DMS53 treated with DMSO at 0.1 percent for 48 hours (cell line): Measurements from ENCODE around the gene GABBR2.

Source experiments
- DNase-seq: peaks from one replicate; lab custom pipeline; 2025; ENCODE audit not compliant: unreplicated experiment; lab: John Stamatoyannopoulos, UW

Gene GABBR2

DNA sequence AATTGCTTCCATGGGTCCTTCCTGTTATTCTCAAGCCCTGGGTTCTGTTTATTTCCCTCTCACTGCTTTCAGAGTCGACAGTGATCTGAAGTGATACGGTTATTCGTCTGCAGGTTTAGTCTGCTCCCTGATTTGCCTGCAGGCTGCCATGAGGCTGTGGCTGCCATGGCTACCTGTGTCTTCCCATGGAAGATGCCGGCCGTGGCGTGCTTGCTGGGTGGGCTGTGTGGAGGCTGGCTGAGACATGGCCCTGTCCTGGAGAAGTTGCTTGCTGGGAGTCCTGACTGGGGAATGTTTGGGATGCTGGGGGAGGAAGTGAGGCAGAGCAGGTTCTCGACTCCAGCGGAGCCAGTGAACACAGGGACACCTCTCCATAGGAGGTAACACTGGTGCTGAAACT is 349.2 kb downstream of the GABBR2 start:
- no peak for DNase-seq

DNA sequence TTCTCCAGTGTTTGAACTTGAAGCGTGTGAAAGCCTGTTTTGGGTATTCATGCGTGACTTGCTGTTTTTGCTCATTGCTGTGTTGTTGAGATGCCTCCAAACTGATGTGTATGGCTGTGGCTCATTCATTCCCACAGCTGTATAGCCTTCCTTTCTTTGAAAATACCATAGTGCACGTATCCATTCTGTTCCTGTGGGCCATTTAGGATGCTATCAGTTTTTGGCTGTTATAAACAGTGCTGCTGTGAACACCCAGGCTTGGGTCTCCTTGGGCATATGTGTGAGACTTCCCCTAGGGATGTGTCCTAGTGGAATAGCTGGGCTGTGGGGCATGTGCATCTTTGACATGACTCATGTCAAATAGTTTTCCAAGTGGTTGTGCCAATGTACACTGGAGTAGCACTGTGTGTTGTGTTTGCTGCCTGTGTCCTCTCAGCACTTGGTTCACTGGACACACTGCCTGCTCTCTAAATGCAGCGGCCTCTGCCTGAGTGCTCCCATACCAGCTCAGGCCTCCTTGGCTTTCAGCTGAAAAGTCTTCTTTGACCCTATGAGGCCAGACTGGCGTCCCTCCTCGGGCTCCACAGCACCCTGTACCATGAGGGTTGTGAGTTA is 350.7 kb downstream of the GABBR2 start:
- DNase-seq, result no peak

DNA sequence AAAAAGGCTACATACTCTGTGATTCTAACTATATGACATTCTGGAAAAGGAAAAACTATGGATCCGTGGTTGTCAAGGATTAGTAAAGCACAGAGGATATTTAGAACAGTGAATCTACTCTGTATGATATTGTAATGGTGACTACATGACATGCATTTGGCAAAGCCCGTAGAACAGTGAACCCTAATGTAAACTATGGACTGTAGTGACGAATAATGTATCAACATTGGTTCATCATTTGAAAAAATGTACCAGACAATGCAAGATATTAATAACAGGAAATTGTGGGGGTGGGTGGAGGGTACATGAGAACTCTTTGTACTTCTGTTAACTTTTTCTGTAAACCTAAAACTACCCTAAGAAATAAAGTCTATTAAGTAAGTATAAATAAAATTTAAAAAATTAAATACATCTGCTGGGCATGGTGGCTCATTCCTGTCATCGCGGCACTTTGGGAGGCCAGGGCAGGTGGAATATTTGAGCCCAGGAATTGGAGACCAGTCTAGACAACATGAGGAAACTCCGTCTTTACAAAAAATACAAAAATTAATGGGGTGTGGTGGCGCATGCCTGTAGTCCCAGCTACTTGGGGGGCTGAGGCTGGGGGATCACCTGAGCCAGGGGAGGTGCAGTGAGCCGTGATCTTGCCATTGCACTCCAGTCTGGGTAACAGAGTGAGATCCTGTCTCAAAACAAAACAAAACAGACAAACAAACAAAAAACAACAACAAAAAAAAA is 351.6 kb downstream of the GABBR2 start:
- no peak for DNase-seq

DNA sequence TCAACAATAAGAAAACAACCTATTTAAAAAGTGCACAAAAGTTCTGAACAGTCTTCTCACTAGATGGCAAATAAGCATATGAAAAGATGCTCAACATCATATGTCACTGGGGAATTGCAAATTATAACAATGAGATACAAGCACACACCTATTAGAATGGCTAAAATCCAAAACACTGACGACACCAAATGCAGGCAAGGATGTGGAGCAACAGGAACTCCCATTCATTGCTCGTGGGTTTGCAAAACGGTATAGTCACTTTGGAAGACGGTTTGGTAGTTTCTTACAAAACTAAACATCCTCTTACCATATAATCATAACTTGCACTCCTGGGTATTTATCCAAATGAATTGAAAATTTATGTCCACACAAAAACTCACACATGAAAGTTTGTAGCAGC is 352.4 kb downstream of the GABBR2 start:
- no peak for DNase-seq

DNA sequence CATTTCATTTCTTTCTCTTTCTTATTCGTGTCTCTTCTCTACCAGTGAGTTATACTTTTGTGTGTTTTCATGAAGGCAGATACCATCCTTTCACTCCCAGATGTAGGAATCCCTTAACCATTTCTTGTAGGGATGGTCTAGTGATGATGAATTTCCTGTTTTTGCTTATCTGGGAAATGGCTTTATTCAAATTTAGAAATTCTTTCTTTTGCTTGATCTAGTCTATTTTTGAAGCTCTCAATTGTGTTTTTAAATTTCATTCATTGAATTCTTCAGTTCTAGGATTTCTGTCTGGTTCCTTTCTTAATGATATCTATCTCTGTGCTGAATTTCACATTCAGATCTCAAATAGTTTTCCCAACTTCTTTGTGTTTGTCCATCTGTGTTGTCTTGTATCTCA is 357.4 kb downstream of the GABBR2 start:
- no peak for DNase-seq

DNA sequence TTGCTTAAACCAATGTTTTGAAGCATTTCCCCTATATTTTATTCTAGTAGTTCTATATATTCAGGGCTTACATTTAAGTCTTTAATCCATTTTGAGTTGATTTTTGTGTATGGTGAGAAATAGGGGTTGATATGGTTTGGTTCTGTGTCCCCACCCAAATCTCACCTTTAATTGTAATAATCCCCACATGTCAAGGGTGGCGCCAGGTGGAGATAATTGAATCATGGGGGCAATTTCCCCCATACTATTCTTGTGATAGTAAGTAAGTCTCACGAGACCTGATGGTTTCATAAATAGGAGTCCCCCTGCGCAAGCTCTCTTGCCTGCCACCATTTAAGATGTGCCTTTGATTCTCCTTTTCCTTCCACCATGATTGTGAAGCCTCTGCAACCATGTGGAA is 361.1 kb downstream of the GABBR2 start:
- no peak for DNase-seq

DNA sequence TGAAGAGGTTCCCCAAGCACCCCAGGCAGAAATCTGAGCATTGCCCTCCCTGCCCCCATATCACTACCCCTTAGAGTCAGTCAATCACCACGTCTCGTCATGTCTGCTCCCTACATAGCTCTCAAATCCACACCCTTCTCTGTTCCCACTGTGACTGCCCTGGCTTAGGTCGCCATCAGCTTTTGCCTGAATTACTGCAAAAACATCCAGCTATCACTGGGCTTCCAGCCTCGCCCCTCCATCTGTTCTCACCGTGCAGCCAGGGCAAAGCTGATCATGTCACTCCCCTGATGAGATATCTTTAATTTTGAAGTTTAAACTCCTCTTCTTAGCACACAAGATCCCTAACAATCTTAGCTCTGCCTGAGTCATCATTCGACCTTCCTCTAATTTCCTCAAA is 363.7 kb downstream of the GABBR2 start:
- no peak for DNase-seq

DNA sequence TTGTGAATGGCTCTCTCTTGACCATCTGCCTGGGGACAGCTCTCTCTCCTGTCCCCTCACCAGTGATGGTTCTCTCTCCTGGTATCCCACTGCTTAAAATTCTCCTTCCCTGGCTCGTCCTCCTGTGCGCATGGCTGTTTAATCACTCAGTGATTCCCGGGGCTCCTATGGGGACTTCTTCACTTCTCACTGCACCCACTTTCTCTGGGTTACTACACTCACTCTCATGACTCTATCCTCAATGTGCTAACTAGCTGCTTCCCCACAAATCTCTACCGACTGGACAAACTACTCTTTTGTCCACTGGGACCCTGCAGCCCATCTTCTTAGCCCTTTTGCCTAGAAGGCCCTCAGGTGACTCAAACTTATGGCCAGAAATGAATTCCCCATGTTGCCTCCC is 364.2 kb downstream of the GABBR2 start:
- no peak for DNase-seq

DNA sequence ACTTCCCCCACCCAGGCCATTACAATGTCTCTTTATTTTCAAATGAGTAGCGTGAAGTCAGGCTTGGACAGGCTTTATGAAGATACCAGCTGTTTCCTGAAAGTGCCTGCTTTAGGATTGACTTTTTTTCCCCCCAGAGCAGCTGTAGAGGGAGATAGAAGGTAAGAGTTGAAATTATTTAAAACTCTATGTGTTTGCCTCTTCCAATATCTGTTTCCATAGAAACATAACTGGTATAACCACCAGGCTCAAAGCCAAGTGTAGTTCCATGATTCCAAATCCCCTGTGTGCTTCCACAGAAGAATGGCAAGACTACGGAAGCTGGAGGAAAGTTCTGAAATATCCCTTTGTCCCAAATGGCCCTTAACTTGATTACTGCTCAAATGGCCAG is 365.9 kb downstream of the GABBR2 start:
- no peak for DNase-seq

DNA sequence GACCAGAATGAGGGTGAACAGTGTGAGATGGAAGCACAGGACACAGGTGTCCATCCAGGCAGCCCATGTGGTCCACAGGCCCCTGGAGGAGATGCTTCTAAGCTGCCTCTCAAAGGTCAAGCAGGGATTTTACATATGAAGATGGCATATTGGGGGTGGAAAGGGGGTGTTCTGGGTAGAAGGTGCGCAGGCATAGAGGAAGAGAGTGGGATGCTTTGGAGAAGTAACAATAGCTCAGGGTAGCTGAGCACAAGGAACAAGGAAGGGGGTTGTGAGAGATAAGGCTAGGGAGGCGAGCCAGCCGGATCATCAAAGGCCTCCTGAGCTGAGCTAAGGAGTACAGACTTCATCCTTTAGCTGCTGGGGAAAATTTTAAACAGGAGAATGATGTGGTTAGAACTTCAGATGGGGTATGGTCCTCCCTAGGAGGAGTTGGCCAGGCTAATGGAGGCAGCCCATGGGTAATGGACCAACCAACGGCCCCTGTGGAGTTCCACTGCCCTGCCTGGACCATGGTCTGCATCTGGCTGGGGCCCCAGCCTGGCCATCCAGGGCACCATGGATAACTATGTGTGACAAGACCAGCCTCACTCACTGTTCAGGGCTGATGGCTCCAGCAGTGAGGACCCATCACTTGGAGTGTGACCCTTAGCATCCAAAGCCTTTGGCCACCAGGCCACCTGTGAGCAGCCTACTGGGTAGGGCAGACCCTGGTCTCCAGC is 366.5 kb downstream of the GABBR2 start:
- no peak for DNase-seq

DNA sequence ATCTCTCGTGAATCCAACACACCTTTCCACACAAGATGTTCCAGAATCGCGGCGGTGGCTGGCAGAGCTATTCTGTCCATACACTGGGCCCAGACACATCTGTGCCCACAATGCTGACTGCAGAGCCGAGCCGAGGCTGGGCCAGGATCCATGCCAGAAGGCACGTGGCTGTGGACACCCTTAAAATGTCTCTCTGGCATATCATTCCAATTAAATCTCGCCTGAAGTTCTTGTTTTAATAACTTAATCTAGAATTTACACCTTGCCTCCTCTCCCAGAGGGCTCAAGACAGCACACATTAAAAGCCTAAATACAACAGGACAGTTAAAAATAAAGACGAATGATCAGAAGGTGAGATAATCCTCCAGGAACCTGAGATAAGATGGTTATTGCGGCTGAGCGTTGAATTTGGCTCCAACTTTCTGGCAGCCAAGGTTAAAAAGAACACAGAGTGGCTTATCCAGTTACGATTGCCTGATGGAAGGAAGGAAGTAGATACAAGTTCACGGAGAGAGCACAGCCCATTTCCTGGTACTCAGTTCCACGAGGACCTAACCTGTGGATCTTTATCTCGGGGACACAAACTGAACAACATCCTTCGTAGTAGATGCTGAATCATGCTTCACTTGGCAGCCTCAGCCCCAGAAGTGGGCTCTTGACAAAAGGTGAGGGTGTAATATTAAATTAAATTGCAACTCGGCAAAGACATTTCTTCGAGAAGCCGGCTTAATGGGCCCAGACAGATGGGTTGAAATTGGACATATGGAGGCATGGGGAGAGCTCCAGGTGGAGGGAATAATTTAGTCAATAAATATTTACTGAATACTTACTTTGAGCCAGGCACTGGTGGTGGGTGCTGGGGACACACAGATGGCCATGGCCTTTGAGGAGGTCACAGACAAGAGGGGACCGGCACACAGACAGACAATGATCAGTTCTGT is 367.3 kb downstream of the GABBR2 start:
- no peak for DNase-seq

DNA sequence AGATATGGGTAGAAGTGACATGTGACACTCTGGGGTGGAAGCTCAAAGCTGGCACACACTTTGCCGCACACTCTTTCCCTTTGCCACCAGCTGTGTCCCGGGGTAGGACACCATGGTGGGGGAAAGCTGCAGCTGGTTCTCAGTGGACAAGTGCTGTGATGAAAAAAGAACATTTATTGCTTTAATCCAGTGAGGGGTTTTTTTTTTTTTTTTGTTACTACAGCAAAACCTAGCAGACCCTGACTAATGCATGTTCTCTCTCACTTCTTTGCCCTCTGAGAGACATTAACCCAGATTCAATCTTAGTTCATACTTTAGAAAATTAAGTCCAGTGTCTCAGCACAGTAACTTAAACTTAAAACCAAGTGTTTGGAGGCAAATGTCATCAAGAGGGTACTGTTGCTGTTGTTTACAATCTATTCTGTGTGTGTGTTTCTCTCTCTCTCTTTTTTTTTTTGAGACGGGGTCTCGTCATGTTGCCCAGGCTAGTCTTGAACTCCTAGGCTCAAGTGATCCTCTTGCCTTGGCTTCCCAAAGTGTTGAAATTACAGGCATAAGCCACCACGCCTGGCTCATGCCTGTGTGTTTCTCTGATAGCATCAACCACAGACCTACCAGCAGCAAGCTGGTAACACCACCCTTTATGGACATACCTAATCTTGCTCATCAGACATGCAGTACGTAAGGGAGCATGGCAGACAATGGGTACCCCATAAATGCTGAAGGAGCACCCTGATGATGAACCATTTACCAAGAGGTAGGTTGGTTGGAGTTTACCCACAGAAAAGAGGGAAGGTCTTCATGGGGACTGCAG is 368.5 kb downstream of the GABBR2 start:
- no peak for DNase-seq

DNA sequence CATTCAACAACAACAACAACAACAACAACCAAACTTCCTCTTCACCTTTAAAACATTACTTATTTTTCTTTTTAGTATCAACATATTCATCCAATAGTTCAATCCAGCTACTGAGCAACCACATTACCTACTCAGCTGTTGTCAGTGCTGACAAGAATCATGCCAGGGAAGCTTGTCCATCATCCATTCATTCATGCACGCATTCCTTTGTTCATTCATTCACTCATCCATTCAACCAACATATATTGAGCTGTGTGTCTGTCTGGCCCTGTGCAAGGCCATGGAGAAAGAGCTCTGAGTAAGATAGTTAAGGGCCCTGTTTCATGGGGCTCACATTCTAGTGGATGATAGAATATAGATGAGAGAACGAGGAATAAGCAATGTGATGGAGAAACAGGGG is 373.1 kb downstream of the GABBR2 start:
- no peak for DNase-seq

DNA sequence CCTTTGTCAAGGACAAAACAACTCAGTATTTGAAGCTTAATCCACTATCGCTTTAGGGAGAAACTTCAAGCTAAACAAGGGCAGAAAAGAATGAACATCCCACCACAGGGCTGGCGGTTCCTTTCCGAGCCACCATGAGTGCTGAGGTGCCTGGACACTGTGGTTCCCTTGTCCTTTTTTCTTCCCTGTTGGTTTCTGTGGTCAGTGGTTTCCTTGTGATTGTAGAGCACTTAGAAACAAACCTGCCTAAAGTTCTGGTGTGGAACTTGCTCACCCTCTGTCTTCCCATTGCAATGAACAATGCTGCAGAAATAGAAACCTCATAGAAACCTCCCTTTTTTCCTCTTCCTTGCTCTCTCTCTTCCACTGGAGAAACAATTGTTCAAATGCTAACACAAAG is 373.9 kb downstream of the GABBR2 start:
- DNase-seq, result no peak

DNA sequence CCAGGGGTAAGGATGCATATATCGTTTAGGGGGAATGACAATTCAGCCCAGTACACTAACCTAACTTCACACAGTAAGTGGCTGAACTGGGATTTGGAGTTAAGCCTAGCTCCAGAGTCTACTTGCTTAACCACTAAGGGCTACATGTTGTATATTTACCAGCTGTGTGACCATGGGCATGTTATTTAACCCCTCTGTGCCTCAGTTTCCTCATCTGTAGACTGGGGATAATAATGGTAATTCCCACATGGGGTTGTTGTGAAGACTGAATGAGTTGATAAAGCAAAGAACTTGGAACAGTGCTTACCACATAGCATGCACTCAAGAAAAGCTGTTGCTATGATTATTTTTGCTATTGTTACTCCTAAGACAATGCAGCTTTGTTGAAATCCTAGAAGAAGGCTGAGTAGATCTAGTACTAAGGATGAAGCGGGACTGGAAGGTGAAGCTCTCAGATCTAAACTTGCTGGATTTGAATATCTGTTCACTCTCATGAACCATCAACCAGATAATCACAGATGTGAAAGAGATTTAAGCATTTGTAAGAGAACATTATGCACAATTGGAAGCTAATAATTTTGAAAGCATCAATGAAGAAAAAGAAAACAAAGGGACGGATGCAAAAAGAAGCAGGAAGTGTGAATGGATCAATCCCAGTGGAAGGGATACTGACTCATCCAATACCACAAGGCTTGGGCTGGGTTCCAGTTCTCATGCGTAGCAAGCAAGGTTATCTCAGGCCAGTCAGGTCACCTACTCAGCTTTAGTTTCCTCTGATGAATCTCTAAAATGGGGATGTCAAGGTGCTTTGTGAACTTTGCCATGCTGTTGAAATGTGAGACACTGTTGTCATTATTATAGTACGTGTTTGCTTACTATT is 374.8 kb downstream of the GABBR2 start:
- DNase-seq, result no peak

DNA sequence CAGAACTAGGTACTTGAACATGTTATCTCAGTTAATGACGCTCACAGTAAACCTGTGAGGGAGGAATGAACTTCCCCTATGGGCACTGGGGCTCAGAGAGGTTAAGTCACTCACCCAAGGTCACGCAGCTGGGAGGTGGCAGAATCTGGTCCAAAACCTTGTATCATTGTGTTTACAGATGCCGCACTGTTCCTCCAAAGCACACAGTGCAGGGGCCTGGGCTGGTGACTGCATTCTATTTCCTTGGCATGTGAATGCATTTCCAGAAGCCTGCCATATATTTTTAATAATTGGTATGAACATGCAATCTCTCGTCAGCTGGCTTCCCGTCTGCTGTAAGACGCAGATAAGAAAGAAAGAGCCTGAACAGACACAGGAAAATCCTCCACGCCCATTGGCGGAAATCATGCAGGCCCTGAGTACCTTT is 376.3 kb downstream of the GABBR2 start:
- DNase-seq, result no peak

DNA sequence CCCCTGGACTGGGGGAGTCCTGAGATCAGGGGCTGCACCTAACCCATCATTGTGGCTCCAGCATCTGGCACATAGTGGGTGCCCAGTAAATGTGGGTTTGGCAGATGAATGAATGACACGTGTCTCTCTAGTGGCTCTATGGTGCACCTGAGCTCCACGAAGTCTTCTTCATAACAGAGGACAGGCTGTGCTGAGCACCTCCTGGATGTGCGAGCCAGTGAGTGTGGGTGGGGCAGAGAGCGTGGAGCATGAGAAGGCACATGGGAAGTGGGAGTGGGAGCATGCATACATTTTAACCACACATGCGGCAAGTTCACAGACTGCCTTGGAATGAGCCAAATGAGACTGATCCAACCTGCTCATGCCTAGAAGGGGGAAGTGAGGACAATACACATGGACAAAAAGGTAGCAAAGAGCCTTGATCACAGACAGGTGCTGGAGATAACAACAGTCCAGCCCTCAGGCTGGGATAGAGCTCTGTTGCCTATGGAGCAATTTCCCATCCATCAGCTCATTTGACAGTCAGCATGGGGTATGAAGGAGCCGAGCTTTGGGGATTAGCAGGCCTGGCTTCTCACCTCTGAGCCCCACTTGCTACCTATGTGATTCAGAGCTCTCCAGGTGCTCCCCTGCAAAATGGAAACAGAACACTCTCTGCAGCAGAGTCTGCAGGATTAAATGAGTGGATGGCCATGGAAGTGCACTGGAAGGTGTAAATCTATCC is 377.0 kb downstream of the GABBR2 start:
- DNase-seq, result no peak

DNA sequence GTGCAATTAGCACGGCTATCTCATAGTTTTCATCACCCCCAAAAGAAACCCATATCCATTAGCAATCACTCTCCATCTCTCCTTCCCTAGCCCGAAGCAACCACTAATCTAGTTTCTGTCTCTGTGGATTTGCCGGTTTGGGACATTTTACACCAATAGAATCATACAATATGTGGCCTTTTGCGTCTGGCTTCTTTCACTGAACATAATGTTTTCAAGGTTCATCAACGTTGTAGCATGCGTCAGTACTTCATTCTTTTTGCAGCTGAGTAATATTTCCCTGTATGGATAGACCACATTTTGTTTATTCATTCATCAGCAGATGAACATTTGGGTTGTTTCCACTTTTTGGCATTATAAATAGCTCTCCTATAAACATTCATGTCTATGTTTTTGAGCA is 377.9 kb downstream of the GABBR2 start:
- DNase-seq, result no peak

DNA sequence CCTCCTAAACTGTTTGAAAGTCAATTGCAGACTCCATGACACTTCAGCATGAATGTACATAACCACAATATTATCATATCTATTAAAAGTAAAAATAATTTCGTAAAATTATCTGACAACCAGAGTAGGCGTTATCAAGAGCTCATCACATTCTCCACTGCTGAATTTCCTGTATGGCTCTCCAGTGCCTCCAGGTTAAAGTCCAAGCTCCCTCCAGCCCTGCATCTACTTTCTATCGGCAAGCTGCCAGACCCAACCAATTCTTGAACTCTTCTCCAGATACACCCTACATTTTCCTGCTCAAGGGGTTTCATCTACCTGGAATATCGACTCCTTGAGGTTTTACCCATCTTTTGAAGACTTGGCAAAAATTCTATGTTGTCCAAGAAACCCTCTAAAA is 378.8 kb downstream of the GABBR2 start:
- no peak for DNase-seq
